Astrocyte (in vitro differentiated cells and primary cell): ENCODE measurements around the gene FSTL4. TPM values are rescaled to one million over a fixed set of nuclear protein-coding genes. Genes with fewer than 3 reads are reported as not detected.

Source experiments
- DNase-seq: peaks from one replicate; pipeline ENCODE4 v3.0.0-alpha.2; 2010; ENCODE audit warnings: low read depth
- FAIRE-seq: peaks from 2 replicates; lab custom pipeline; 2011; peaks lifted over from hg19 to GRCh38; lab: Jason Lieb, UNC
- H2AFZ ChIP-seq: 2 replicates; pipeline ENCODE4 v1.6.0; 2012; ENCODE audit warnings: low read depth, low read length, inconsistent platforms
- H3K27ac ChIP-seq: 2 replicates; pipeline ENCODE4 v1.5.1; 2011; ENCODE audit warnings: low read depth, low read length, inconsistent platforms
- H3K27me3 ChIP-seq: 2 replicates; pipeline ENCODE4 v1.6.0; 2011; ENCODE audit warnings: low read length, inconsistent platforms; ENCODE audit not compliant: insufficient read depth
- H3K36me3 ChIP-seq: 2 replicates; pipeline ENCODE4 v1.5.1; 2011; ENCODE audit warnings: low read length, inconsistent platforms; ENCODE audit not compliant: insufficient read depth
- H3K4me1 ChIP-seq: 2 replicates; pipeline ENCODE4 v1.5.1; 2011; ENCODE audit warnings: low read length, inconsistent platforms; ENCODE audit not compliant: insufficient read depth
- H3K4me2 ChIP-seq: 2 replicates; pipeline ENCODE4 v1.6.0; 2012; ENCODE audit warnings: low read length, inconsistent platforms
- H3K4me3 ChIP-seq: 2 replicates; pipeline ENCODE4 v1.5.1; 2011; ENCODE audit warnings: low read depth, mild to moderate bottlenecking, low read length, inconsistent platforms; ENCODE audit not compliant: insufficient read depth
- H3K79me2 ChIP-seq: 2 replicates; pipeline ENCODE4 v1.6.0; 2012; ENCODE audit warnings: mild to moderate bottlenecking, low read length, inconsistent platforms; ENCODE audit not compliant: insufficient read depth
- H3K9ac ChIP-seq: 2 replicates; pipeline ENCODE4 v1.6.0; 2012; ENCODE audit warnings: mild to moderate bottlenecking, low read length, inconsistent platforms
- H3K9me3 ChIP-seq: 2 replicates; pipeline ENCODE4 v1.5.1; 2012; ENCODE audit warnings: low read depth, mild to moderate bottlenecking, low read length, inconsistent platforms; ENCODE audit not compliant: insufficient read depth
- H4K20me1 ChIP-seq: 2 replicates; pipeline ENCODE4 v1.6.0; 2012; ENCODE audit warnings: low read length, inconsistent platforms; ENCODE audit not compliant: insufficient read depth
- H3K27ac Mint-ChIP-seq: one replicate; pipeline ENCODE4 v1.8.0; 2021; ENCODE audit warnings: mild to moderate bottlenecking, mixed read lengths; ENCODE audit not compliant: unreplicated experiment
- H3K27me3 Mint-ChIP-seq: one replicate; pipeline ENCODE4 v1.8.0; 2021; ENCODE audit warnings: low read depth, mixed read lengths; ENCODE audit not compliant: unreplicated experiment
- H3K36me3 Mint-ChIP-seq: one replicate; pipeline ENCODE4 v1.8.0; 2021; ENCODE audit warnings: low read depth, mixed read lengths; ENCODE audit not compliant: unreplicated experiment
- H3K4me1 Mint-ChIP-seq: one replicate; pipeline ENCODE4 v1.8.0; 2021; ENCODE audit warnings: low read depth, mixed read lengths; ENCODE audit not compliant: unreplicated experiment
- H3K4me3 Mint-ChIP-seq: one replicate; pipeline ENCODE4 v1.8.0; 2021; ENCODE audit warnings: mild to moderate bottlenecking, moderate library complexity, mixed read lengths; ENCODE audit not compliant: unreplicated experiment
- H3K9me3 Mint-ChIP-seq: one replicate; pipeline ENCODE4 v1.8.0; 2021; ENCODE audit warnings: mild to moderate bottlenecking, mixed read lengths; ENCODE audit not compliant: unreplicated experiment
- CTCF ChIP-seq: IDR thresholded peaks from 2 replicates; pipeline ENCODE4 v1.5.1; 2011; ENCODE audit warnings: low read depth, mild to moderate bottlenecking, inconsistent platforms, low read length, moderate library complexity; ENCODE audit not compliant: insufficient read depth
- EZH2 ChIP-seq: IDR thresholded peaks from 2 replicates; pipeline ENCODE4 v1.6.1; 2012; ENCODE audit warnings: mild to moderate bottlenecking, low read length, inconsistent platforms; ENCODE audit not compliant: insufficient read depth
- total RNA-seq: library from RNA; stranded (reverse); gene quantifications from 2 replicates; pipeline ENCODE4 v1.2.1, GENCODE V29; 2021

Gene FSTL4
- total RNA-seq, 1 donor from 2014 or later = not detected

GRCh38 chr5:133384120-133384855, 228.1 kb downstream of the FSTL4 start:
- Histone ChIP-seq H3K4me1 (no peaks in the 10 kb centered on the region), H2AFZ (no peak overlapping the region), H3K27me3 (peaks cover 16% of the 10 kb centered on the region), H3K4me3 (no peak overlapping the region), H3K9ac (no peak overlapping the region), H3K79me2 (no peaks in the 10 kb centered on the region), H3K4me2 (no peak overlapping the region), H3K27ac (no peak overlapping the region), H3K9me3 (no peaks in the 10 kb centered on the region), H3K36me3 (no peaks in the 10 kb centered on the region), H4K20me1 (no peaks in the 10 kb centered on the region)
- Mint-ChIP-seq H3K4me3 (no peak overlapping the region), H3K4me1 (no peaks in the 10 kb centered on the region), H3K36me3 (no peaks in the 10 kb centered on the region), H3K27me3 (peaks cover 60% of the 10 kb centered on the region), H3K9me3 (peaks cover 2% of the 10 kb centered on the region), H3K27ac (no peak overlapping the region)
- TF ChIP-seq EZH2 (no peak), CTCF (no peak)
- DNase-seq (no peak), FAIRE-seq (no peak)

DNA sequence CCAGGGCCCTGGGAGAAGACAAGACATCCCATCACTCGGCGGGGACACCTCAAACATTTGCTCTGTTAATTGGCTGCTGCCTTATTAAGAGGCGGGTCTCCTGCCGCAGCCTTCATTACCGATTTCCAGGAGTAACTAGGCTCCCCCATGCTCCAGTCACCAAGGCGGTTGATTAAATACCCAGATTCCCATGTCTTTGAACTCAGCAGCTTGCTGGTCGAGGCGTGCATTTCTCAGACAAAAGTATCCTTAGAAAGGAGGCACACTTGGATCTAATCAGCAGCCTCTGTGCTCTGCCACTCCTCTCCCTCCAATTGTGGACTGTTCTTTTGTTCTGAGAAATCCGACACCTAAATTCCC, 228.8 kb downstream of the FSTL4 start:
- Histone ChIP-seq H3K27ac (no peak overlapping the region), H3K4me3 (no peak overlapping the region), H2AFZ (no peak overlapping the region), H3K79me2 (no peaks in the 10 kb centered on the region), H3K27me3 (peaks cover 14% of the 10 kb centered on the region), H4K20me1 (no peaks in the 10 kb centered on the region), H3K4me2 (no peak overlapping the region), H3K4me1 (no peaks in the 10 kb centered on the region), H3K36me3 (no peaks in the 10 kb centered on the region), H3K9ac (no peak overlapping the region), H3K9me3 (no peaks in the 10 kb centered on the region)
- no peak for DNase-seq
- Mint-ChIP-seq H3K4me1 (no peaks in the 10 kb centered on the region), H3K27ac (no peak overlapping the region), H3K27me3 (peaks cover 54% of the 10 kb centered on the region), H3K9me3 (peaks cover 3% of the 10 kb centered on the region), H3K36me3 (no peaks in the 10 kb centered on the region), H3K4me3 (no peak overlapping the region)
- TF ChIP-seq CTCF = no peak
- TF ChIP-seq EZH2 = no peak
- FAIRE-seq = no peak
